Stomach (tissue), 9 donors: ENCODE measurements around the gene NPAS2. TPM values are rescaled to one million over a fixed set of nuclear protein-coding genes. Genes with fewer than 3 reads are reported as not detected.

Experiments used
- DNase-seq, 2 donors: peaks; one replicate each; pipeline versions ENCODE4 v3.0.0 to v3.0.0-alpha.2; 2013 to 2019
- H3K27ac ChIP-seq, 5 donors: fragments of 200-600 bp in 4 of 5; sonication (generic) in 4 of 5; one replicate each; pipeline ENCODE4 v1.5.1; 2013 to 2019; ENCODE audit warnings: mild to moderate bottlenecking in 1 of 5, moderate library complexity in 1 of 5
- H3K27me3 ChIP-seq, 3 donors: fragments of 200-600 bp; sonication (generic); one replicate each; pipeline ENCODE4 v1.5.1; 2017 to 2019; ENCODE audit warnings: mixed run types in 1 of 3
- H3K36me3 ChIP-seq, 4 donors: fragments of 200-600 bp; sonication (generic); 1 replicate in 3 of 4; 2 replicates in 1 of 4; pipeline ENCODE4 v1.5.1; 2016 to 2019
- H3K4me1 ChIP-seq, 4 donors: fragments of 200-600 bp; sonication (generic); one replicate each; pipeline ENCODE4 v1.5.1; 2016 to 2019
- H3K4me3 ChIP-seq, 4 donors: fragments of 200-600 bp; sonication (generic) in 3 of 4; one replicate each; pipeline ENCODE4 v1.5.1; 2016 to 2019; ENCODE audit warnings: mild to moderate bottlenecking in 1 of 4
- H3K9me3 ChIP-seq, 4 donors: fragments of 200-600 bp; sonication (generic); one replicate each; pipeline ENCODE4 v1.5.1; 2016 to 2019
- CTCF ChIP-seq, 7 experiments: fragments of 450-650 bp in 4 of 7; fragments of 200-600 bp in 3 of 7; sonication (generic) in 3 of 7; IDR thresholded peaks; one replicate each; pipeline ENCODE4 v1.5.1; 2016 to 2019; ENCODE audit warnings: antibody characterized with exemption in 7 of 7, control low read depth in 2 of 7, mild to moderate bottlenecking in 1 of 7
- EP300 ChIP-seq: sonication (generic); formaldehyde crosslinking; IDR thresholded peaks from one replicate; pipeline ENCODE4 v1.6.1; 2017; ENCODE audit warnings: antibody characterized with exemption
- POLR2A ChIP-seq, 4 donors: fragments of 450-650 bp; IDR thresholded peaks; one replicate each; pipeline ENCODE4 v1.6.1; 2016; ENCODE audit warnings: antibody characterized with exemption in 4 of 4, control low read depth in 2 of 4, mild to moderate bottlenecking in 1 of 4, moderate library complexity in 1 of 4
- POLR2AphosphoS5 ChIP-seq, 3 donors: sonication (generic); formaldehyde crosslinking; IDR thresholded peaks; one replicate each; pipeline ENCODE4 v1.6.1; 2016; ENCODE audit warnings: antibody characterized with exemption in 3 of 3
- WGBS, 5 donors: extraction: QIAGEN DNeasy Blood & Tissue Kit in 3 of 5; methylation state at CpG; one replicate each; pipeline versions ENCODE4 v1.1.5 to v1.1.7; 2013 to 2018; 5-methylcytosine and 5-hydroxymethylcytosine counted together
- intact Hi-C: fragments of 100-400 bp; cut with DNase I; formaldehyde crosslinking; loops from one replicate; pipeline ENCODE4 v1.15.1; 2023; ENCODE audit warnings: low total_unique reads
- polyA plus RNA-seq, 3 donors: library from polyadenylated mRNA; stranded (reverse); fragments of 200-250 nt; gene quantifications; one replicate each; pipeline ENCODE4 v1.2.3, GENCODE V29; 2013
- total RNA-seq, 5 donors: library from RNA; depleted of rRNA; stranded (reverse); fragments of >200 nt; gene quantifications; one replicate each; pipeline versions ENCODE4 v1.1.0 to v1.2.3, GENCODE V29; 2014 to 2016
- donor health status: healthy with polysubstance abuse.
- donor health status: Bipolar disorder and iron deficiency.
- donor health status: healthy.

The NPAS2 gene
- total and polyA plus RNA-seq, 8 donors: 13.1 to 148 (median 28.0) TPM

- H3K36me3 ChIP-seq: no peaks in the 10 kb centered on the region
- H3K4me1 ChIP-seq: peaks cover 5 to 35% (median 17%) of the 10 kb centered on the region in 4 donors
- intact Hi-C loops: no loop called here
- WGBS, 5 donors: 80 to 87% (median 84%) methylated on average over 9 of the region's 9 CpGs
- no peak for DNase-seq
- no peaks in the 10 kb centered on the region for H3K27me3 ChIP-seq
- no peak overlapping the region for H3K4me3 ChIP-seq
- no peaks in the 10 kb centered on the region for H3K9me3 ChIP-seq
- H3K27ac ChIP-seq: no peak overlapping the region
- TF ChIP-seq CTCF (IDR thresholded peaks at IDR 0.05) (no peak), POLR2AphosphoS5 (IDR thresholded peaks at IDR 0.05) (no peak), POLR2A (IDR thresholded peaks at IDR 0.05) (no peak), EP300 (no peak)
Measured at GRCh38 chr2:100842241-100842922, 22.4 kb downstream of the NPAS2 start.

DNA sequence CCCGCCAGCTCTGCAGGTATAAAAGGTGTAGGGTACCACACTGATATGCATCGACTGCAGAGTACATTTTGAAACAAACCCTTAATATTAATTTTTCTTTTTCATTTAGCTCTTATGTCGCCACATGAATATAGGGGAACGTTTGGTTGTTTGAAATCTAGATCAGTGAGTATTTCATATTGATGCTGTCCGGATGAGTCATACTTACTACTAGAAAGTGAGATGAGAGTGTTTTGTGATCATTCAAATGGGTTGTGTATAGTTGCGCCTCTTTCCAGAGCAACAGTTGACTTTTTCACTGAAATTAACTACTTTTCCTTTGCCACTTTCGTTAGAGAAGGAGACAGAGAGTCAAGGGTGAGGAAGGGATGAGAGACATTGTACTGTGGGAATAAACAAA, 24.6 kb downstream of the NPAS2 start:
- peaks cover 5 to 35% (median 17%) of the 10 kb centered on the region in 4 donors for H3K4me1 ChIP-seq
- intact Hi-C loops: no loop called here
- no peak for TF ChIP-seq POLR2AphosphoS5 (IDR thresholded peaks at IDR 0.05)
- TF ChIP-seq EP300: no peak
- TF ChIP-seq POLR2A (IDR thresholded peaks at IDR 0.05): no peak
- TF ChIP-seq CTCF (IDR thresholded peaks at IDR 0.05): no peak
- H3K9me3 ChIP-seq: no peaks in the 10 kb centered on the region
- 72 to 90% (median 83%) methylated on average over 7 of the region's 7 CpGs for WGBS, 5 donors
- no peak for DNase-seq
- H3K4me3 ChIP-seq: no peak overlapping the region
- H3K27me3 ChIP-seq: no peaks in the 10 kb centered on the region
- H3K36me3 ChIP-seq: no peaks in the 10 kb centered on the region
- H3K27ac ChIP-seq: no peak overlapping the region

GRCh38 chr2:100845141-100845991, 25.4 kb downstream of the NPAS2 start:
- H3K9me3 ChIP-seq: no peaks in the 10 kb centered on the region
- intact Hi-C loops: no loop called here
- no peak overlapping the region for H3K4me3 ChIP-seq
- no peak overlapping the region for H3K27ac ChIP-seq
- no peaks in the 10 kb centered on the region for H3K36me3 ChIP-seq
- TF ChIP-seq EP300 (no peak), CTCF (IDR thresholded peaks at IDR 0.05) (no peak), POLR2A (IDR thresholded peaks at IDR 0.05) (no peak)
- peak in 1 of 2 donors; percentile 76 for DNase-seq
- no peaks in the 10 kb centered on the region for H3K27me3 ChIP-seq
- peaks cover 5 to 35% (median 17%) of the 10 kb centered on the region in 4 donors for H3K4me1 ChIP-seq
- 76 to 92% (median 82%) methylated on average over 4 to 5 of the region's 5 CpGs for WGBS, 5 donors

DNA sequence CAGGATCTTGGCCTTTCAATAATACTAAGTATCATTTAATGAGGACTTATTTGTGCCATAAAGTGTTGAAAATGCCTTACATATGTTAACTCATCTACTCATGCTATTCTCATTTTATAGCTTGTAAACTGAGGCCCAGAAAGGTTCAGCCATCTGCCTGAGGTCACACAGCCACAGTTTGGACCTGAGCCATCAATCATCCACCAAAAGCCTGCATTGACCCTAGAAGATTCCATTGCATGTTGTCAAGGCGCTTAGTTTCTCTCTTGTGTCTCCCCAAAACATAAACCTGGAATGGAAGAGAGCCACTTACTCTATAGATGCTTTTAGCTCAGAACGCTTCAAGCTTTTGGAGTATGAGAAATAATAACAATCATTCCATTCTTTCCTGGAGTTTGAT, 26.8 kb downstream of the NPAS2 start:
- Histone ChIP-seq H3K36me3 (no peaks in the 10 kb centered on the region), H3K4me1 (peaks cover 5 to 35% (median 17%) of the 10 kb centered on the region in 4 donors), H3K27me3 (no peaks in the 10 kb centered on the region), H3K9me3 (no peaks in the 10 kb centered on the region), H3K4me3 (no peak overlapping the region), H3K27ac (no peak overlapping the region)
- WGBS, 5 donors: 87 to 95% (median 91%) methylated on average over 2 of the region's 2 CpGs
- DNase-seq: no peak
- TF ChIP-seq POLR2AphosphoS5 (IDR thresholded peaks at IDR 0.05) (no peak), CTCF (IDR thresholded peaks at IDR 0.05) (no peak), POLR2A (IDR thresholded peaks at IDR 0.05) (no peak), EP300 (no peak)
- intact Hi-C loops: no loop called here
